ENCODE results near the gene GPANK1.

The GPANK1 gene

DNA sequence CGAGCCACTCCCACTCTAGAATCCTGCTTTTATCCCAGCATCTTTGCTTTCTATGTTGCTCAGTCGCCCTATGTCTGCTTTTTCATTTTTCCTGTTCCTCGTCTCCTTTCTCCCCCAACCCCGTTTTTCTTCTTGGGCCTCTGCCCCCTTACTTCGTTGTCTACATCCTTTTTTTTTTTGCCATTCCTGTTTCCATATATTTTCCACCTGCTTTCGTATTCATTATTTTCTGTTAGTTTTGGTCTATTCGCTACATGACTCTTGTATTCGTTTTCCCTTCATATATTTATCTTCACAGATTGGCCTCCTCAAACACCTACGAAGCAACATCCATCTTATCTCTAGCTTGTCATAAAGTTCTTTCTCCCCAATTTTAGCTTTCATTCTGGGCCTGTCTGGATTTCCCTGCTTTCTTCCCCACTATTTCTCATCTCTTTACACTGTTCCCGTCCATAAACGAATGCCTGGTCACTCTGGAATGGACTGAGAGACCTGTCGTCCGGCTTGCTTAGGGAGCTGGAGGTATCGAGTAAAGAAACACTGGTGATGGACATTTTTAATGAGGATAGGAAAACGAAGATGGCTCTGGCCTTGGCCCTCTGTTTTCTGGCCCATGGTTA lies 43.4 kb downstream of the GPANK1 start (continued):
- no peak for TF ChIP-seq ZNF138 (tag by site-specific recombination; IDR thresholded peaks at IDR 0.05; ENCODE audit: borderline replicate concordance)
- TF ChIP-seq ZNF292 (tag by site-specific recombination; IDR thresholded peaks at IDR 0.05; ENCODE audit: borderline replicate concordance, low read depth), result peak; percentile 35; the same call in 1 of the 2 replicates
- no peak for TF ChIP-seq ZNF248 (tag by site-specific recombination; IDR thresholded peaks at IDR 0.05)
- TF ChIP-seq, protein P1, sequence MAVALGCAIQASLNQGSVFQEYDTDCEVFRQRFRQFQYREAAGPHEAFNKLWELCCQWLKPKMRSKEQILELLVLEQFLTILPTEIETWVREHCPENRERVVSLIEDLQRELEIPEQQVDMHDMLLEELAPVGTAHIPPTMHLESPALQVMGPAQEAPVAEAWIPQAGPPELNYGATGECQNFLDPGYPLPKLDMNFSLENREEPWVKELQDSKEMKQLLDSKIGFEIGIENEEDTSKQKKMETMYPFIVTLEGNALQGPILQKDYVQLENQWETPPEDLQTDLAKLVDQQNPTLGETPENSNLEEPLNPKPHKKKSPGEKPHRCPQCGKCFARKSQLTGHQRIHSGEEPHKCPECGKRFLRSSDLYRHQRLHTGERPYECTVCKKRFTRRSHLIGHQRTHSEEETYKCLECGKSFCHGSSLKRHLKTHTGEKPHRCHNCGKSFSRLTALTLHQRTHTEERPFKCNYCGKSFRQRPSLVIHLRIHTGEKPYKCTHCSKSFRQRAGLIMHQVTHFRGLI (tag by site-specific recombination; IDR thresholded peaks at IDR 0.05), result no peak
- TF ChIP-seq, protein P2, sequence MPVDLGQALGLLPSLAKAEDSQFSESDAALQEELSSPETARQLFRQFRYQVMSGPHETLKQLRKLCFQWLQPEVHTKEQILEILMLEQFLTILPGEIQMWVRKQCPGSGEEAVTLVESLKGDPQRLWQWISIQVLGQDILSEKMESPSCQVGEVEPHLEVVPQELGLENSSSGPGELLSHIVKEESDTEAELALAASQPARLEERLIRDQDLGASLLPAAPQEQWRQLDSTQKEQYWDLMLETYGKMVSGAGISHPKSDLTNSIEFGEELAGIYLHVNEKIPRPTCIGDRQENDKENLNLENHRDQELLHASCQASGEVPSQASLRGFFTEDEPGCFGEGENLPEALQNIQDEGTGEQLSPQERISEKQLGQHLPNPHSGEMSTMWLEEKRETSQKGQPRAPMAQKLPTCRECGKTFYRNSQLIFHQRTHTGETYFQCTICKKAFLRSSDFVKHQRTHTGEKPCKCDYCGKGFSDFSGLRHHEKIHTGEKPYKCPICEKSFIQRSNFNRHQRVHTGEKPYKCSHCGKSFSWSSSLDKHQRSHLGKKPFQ (tag by site-specific recombination; IDR thresholded peaks at IDR 0.05), result 0 out of 2 replicates have a peak, but pooled peaks have one; percentile 4
- no peak for TF ChIP-seq ZBTB48 (tag by site-specific recombination; IDR thresholded peaks at IDR 0.05)
- no peak for TF ChIP-seq ZFP41 (tag by site-specific recombination; IDR thresholded peaks at IDR 0.05; ENCODE audit: borderline replicate concordance)
- TF ChIP-seq, protein P3, sequence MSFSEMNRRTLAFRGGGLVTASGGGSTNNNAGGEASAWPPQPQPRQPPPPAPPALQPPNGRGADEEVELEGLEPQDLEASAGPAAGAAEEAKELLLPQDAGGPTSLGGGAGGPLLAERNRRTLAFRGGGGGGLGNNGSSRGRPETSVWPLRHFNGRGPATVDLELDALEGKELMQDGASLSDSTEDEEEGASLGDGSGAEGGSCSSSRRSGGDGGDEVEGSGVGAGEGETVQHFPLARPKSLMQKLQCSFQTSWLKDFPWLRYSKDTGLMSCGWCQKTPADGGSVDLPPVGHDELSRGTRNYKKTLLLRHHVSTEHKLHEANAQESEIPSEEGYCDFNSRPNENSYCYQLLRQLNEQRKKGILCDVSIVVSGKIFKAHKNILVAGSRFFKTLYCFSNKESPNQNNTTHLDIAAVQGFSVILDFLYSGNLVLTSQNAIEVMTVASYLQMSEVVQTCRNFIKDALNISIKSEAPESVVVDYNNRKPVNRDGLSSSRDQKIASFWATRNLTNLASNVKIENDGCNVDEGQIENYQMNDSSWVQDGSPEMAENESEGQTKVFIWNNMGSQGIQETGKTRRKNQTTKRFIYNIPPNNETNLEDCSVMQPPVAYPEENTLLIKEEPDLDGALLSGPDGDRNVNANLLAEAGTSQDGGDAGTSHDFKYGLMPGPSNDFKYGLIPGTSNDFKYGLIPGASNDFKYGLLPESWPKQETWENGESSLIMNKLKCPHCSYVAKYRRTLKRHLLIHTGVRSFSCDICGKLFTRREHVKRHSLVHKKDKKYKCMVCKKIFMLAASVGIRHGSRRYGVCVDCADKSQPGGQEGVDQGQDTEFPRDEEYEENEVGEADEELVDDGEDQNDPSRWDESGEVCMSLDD (tag by site-specific recombination; IDR thresholded peaks at IDR 0.05), result 0 out of 2 replicates have a peak, but pooled peaks have one; percentile 28
- TF ChIP-seq, protein P4, sequence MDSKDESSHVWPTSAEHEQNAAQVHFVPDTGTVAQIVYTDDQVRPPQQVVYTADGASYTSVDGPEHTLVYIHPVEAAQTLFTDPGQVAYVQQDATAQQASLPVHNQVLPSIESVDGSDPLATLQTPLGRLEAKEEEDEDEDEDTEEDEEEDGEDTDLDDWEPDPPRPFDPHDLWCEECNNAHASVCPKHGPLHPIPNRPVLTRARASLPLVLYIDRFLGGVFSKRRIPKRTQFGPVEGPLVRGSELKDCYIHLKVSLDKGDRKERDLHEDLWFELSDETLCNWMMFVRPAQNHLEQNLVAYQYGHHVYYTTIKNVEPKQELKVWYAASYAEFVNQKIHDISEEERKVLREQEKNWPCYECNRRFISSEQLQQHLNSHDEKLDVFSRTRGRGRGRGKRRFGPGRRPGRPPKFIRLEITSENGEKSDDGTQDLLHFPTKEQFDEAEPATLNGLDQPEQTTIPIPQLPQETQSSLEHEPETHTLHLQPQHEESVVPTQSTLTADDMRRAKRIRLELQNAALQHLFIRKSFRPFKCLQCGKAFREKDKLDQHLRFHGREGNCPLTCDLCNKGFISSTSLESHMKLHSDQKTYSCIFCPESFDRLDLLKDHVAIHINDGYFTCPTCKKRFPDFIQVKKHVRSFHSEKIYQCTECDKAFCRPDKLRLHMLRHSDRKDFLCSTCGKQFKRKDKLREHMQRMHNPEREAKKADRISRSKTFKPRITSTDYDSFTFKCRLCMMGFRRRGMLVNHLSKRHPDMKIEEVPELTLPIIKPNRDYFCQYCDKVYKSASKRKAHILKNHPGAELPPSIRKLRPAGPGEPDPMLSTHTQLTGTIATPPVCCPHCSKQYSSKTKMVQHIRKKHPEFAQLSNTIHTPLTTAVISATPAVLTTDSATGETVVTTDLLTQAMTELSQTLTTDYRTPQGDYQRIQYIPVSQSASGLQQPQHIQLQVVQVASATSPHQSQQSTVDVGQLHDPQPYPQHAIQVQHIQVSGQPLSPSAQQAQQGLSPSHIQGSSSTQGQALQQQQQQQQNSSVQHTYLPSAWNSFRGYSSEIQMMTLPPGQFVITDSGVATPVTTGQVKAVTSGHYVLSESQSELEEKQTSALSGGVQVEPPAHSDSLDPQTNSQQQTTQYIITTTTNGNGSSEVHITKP (tag by site-specific recombination; IDR thresholded peaks at IDR 0.05), result no peak
- TF ChIP-seq, protein P5, sequence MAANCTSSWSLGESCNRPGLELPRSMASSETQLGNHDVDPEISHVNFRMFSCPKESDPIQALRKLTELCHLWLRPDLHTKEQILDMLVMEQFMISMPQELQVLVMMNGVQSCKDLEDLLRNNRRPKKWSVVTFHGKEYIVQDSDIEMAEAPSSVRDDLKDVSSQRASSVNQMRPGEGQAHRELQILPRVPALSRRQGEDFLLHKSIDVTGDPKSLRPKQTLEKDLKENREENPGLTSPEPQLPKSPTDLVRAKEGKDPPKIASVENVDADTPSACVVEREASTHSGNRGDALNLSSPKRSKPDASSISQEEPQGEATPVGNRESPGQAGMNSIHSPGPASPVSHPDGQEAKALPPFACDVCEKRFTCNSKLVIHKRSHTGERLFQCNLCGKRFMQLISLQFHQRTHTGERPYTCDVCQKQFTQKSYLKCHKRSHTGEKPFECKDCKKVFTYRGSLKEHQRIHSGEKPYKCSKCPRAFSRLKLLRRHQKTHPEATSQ (tag by site-specific recombination; IDR thresholded peaks at IDR 0.05), result no peak
- TF ChIP-seq ZNF785 (tag by site-specific recombination; IDR thresholded peaks at IDR 0.05), result no peak
- TF ChIP-seq ZNF311 (tag by site-specific recombination; IDR thresholded peaks at IDR 0.05; ENCODE audit: borderline replicate concordance), result no peak
- TF ChIP-seq ZNF548 (tag by site-specific recombination; IDR thresholded peaks at IDR 0.05), result no peak
- TF ChIP-seq, protein P6, sequence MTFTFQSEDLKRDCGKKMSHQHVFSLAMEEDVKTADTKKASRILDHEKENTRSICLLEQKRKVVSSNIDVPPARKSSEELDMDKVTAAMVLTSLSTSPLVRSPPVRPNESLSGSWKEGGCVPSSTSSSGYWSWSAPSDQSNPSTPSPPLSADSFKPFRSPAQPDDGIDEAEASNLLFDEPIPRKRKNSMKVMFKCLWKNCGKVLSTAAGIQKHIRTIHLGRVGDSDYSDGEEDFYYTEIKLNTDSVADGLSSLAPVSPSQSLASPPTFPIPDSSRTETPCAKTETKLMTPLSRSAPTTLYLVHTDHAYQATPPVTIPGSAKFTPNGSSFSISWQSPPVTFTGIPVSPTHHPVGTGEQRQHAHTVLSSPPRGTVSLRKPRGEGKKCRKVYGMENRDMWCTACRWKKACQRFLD (tag by site-specific recombination; IDR thresholded peaks at IDR 0.05), result no peak
- no peak for TF ChIP-seq GLI2 (tag by site-specific recombination; IDR thresholded peaks at IDR 0.05; ENCODE audit: borderline replicate concordance, low read depth)
- no peak for TF ChIP-seq ZNF146 (tag by site-specific recombination; IDR thresholded peaks at IDR 0.05)
- TF ChIP-seq, protein P7, sequence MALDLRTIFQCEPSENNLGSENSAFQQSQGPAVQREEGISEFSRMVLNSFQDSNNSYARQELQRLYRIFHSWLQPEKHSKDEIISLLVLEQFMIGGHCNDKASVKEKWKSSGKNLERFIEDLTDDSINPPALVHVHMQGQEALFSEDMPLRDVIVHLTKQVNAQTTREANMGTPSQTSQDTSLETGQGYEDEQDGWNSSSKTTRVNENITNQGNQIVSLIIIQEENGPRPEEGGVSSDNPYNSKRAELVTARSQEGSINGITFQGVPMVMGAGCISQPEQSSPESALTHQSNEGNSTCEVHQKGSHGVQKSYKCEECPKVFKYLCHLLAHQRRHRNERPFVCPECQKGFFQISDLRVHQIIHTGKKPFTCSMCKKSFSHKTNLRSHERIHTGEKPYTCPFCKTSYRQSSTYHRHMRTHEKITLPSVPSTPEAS (tag by site-specific recombination; IDR thresholded peaks at IDR 0.05), result no peak
- TF ChIP-seq ZBTB17 (tag by site-specific recombination; IDR thresholded peaks at IDR 0.05), result peak; percentile 37; the same call in 1 of the 2 replicates

Data from HEK293 (cell line).